ENCODE data around the gene IFNAR1. TPM values are rescaled to one million over a fixed set of nuclear protein-coding genes. Genes with fewer than 3 reads are reported as not detected.

IFNAR1 gene
- total and polyA plus RNA-seq, 9 of the 15 experiments (the other 6 are each of a cell fraction or from before 2014, with no cell fraction given): 8.6 to 31.8 (median 14.8) TPM

- TF ChIP-seq POLR2B (IDR thresholded peaks at IDR 0.05; ENCODE audit: low read depth, partially characterized antibody): no peak
- no peak for TF ChIP-seq SOX6 (IDR thresholded peaks at IDR 0.05)
- no peak for TF ChIP-seq MCM2 (IDR thresholded peaks at IDR 0.05; ENCODE audit: low read depth)
- no peak for TF ChIP-seq ZFP30 (CRISPR knock-in tag; IDR thresholded peaks at IDR 0.05; ENCODE audit: borderline replicate concordance)
- TF ChIP-seq, protein P1, sequence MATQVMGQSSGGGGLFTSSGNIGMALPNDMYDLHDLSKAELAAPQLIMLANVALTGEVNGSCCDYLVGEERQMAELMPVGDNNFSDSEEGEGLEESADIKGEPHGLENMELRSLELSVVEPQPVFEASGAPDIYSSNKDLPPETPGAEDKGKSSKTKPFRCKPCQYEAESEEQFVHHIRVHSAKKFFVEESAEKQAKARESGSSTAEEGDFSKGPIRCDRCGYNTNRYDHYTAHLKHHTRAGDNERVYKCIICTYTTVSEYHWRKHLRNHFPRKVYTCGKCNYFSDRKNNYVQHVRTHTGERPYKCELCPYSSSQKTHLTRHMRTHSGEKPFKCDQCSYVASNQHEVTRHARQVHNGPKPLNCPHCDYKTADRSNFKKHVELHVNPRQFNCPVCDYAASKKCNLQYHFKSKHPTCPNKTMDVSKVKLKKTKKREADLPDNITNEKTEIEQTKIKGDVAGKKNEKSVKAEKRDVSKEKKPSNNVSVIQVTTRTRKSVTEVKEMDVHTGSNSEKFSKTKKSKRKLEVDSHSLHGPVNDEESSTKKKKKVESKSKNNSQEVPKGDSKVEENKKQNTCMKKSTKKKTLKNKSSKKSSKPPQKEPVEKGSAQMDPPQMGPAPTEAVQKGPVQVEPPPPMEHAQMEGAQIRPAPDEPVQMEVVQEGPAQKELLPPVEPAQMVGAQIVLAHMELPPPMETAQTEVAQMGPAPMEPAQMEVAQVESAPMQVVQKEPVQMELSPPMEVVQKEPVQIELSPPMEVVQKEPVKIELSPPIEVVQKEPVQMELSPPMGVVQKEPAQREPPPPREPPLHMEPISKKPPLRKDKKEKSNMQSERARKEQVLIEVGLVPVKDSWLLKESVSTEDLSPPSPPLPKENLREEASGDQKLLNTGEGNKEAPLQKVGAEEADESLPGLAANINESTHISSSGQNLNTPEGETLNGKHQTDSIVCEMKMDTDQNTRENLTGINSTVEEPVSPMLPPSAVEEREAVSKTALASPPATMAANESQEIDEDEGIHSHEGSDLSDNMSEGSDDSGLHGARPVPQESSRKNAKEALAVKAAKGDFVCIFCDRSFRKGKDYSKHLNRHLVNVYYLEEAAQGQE (IDR thresholded peaks at IDR 0.05; ENCODE audit: borderline replicate concordance): no peak
- TF ChIP-seq, protein P1 (CRISPR knock-in tag; IDR thresholded peaks at IDR 0.05; ENCODE audit: low read depth): no peak
- TF ChIP-seq, protein P2, sequence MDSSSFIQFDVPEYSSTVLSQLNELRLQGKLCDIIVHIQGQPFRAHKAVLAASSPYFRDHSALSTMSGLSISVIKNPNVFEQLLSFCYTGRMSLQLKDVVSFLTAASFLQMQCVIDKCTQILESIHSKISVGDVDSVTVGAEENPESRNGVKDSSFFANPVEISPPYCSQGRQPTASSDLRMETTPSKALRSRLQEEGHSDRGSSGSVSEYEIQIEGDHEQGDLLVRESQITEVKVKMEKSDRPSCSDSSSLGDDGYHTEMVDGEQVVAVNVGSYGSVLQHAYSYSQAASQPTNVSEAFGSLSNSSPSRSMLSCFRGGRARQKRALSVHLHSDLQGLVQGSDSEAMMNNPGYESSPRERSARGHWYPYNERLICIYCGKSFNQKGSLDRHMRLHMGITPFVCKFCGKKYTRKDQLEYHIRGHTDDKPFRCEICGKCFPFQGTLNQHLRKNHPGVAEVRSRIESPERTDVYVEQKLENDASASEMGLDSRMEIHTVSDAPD (CRISPR knock-in tag; IDR thresholded peaks at IDR 0.05): no peak
- TF ChIP-seq, protein P3, sequence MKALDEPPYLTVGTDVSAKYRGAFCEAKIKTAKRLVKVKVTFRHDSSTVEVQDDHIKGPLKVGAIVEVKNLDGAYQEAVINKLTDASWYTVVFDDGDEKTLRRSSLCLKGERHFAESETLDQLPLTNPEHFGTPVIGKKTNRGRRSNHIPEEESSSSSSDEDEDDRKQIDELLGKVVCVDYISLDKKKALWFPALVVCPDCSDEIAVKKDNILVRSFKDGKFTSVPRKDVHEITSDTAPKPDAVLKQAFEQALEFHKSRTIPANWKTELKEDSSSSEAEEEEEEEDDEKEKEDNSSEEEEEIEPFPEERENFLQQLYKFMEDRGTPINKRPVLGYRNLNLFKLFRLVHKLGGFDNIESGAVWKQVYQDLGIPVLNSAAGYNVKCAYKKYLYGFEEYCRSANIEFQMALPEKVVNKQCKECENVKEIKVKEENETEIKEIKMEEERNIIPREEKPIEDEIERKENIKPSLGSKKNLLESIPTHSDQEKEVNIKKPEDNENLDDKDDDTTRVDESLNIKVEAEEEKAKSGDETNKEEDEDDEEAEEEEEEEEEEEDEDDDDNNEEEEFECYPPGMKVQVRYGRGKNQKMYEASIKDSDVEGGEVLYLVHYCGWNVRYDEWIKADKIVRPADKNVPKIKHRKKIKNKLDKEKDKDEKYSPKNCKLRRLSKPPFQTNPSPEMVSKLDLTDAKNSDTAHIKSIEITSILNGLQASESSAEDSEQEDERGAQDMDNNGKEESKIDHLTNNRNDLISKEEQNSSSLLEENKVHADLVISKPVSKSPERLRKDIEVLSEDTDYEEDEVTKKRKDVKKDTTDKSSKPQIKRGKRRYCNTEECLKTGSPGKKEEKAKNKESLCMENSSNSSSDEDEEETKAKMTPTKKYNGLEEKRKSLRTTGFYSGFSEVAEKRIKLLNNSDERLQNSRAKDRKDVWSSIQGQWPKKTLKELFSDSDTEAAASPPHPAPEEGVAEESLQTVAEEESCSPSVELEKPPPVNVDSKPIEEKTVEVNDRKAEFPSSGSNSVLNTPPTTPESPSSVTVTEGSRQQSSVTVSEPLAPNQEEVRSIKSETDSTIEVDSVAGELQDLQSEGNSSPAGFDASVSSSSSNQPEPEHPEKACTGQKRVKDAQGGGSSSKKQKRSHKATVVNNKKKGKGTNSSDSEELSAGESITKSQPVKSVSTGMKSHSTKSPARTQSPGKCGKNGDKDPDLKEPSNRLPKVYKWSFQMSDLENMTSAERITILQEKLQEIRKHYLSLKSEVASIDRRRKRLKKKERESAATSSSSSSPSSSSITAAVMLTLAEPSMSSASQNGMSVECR (CRISPR knock-in tag; IDR thresholded peaks at IDR 0.05): no peak
- no peak for TF ChIP-seq PHB (CRISPR knock-in tag; IDR thresholded peaks at IDR 0.05)
- peak; percentile 60 for TF ChIP-seq CCNT2 (IDR thresholded peaks at IDR 0.05; ENCODE audit: borderline replicate concordance, extremely low read depth, insufficient read length, low read depth, low read length)
- TF ChIP-seq SIRT6 (IDR thresholded peaks at IDR 0.05; ENCODE audit: low read depth, low read length): no peak
- peak; percentile 38 for TF ChIP-seq TBP (optimal IDR thresholded peaks at IDR 0.05; ENCODE audit: low read depth, low read length)
- no peak for TF ChIP-seq SRSF1 (IDR thresholded peaks at IDR 0.05; ENCODE audit: low read depth, low read length)
- peak; percentile 50 for TF ChIP-seq EGR1 (conservative IDR thresholded peaks at IDR 0.05)
- no peak for TF ChIP-seq PML (IDR thresholded peaks at IDR 0.05; ENCODE audit: low read length)
Measured at GRCh38 chr21:33403128-33403785, 78.5 kb downstream of the IFNAR1 start, which contains the start of gene IFNGR2 (continued).
